H9 (cell line): ENCODE data around the gene TACC2. TPM values are rescaled to one million over a fixed set of nuclear protein-coding genes. Genes with fewer than 3 reads are reported as not detected.

ENCODE experiments used
- DNase-seq: peaks from one replicate; pipeline ENCODE4 v3.0.0-alpha.2; 2017
- H2AFZ ChIP-seq: one replicate; pipeline ENCODE4 v1.6.1; 2013; ENCODE audit warnings: mild to moderate bottlenecking, low read length, control low read depth, moderate library complexity
- H2AK5ac ChIP-seq: 2 replicates; pipeline ENCODE4 v1.6.1; 2013; ENCODE audit warnings: low read length, control low read depth, mixed read lengths; ENCODE audit not compliant: insufficient read length
- H2BK120ac ChIP-seq: one replicate; pipeline ENCODE4 v1.6.1; 2013; ENCODE audit warnings: low read depth, mild to moderate bottlenecking, low read length, control low read depth, inconsistent platforms; ENCODE audit not compliant: poor library complexity, severe bottlenecking
- H2BK12ac ChIP-seq: 2 replicates; pipeline ENCODE4 v1.6.1; 2013; ENCODE audit warnings: low read length, control low read depth, mixed read lengths, low read depth; ENCODE audit not compliant: insufficient read length
- H2BK15ac ChIP-seq: 2 replicates; pipeline ENCODE4 v1.6.1; 2013; ENCODE audit warnings: low read depth, low read length, control low read depth
- H2BK20ac ChIP-seq: one replicate; pipeline ENCODE4 v1.6.1; 2013; ENCODE audit warnings: low read depth, mild to moderate bottlenecking, low read length, control low read depth, inconsistent platforms; ENCODE audit not compliant: poor library complexity, severe bottlenecking
- H2BK5ac ChIP-seq: 2 replicates; pipeline ENCODE4 v1.6.1; 2013; ENCODE audit warnings: low read length, control low read depth, mixed read lengths; ENCODE audit not compliant: insufficient read length
- H3K14ac ChIP-seq: 2 replicates; pipeline ENCODE4 v1.6.1; 2013; ENCODE audit warnings: low read length, control low read depth; ENCODE audit not compliant: insufficient read depth
- H3K18ac ChIP-seq: 2 replicates; pipeline ENCODE4 v1.6.1; 2013; ENCODE audit warnings: low read depth, mild to moderate bottlenecking, mixed read lengths, low read length, control low read depth; ENCODE audit not compliant: insufficient read length
- H3K23ac ChIP-seq: 2 replicates; pipeline ENCODE4 v1.6.1; 2013; ENCODE audit warnings: low read length, control low read depth, mixed read lengths, low read depth; ENCODE audit not compliant: insufficient read length
- H3K23me2 ChIP-seq: 2 replicates; pipeline ENCODE4 v1.6.1; 2013; ENCODE audit warnings: low read depth, mild to moderate bottlenecking, mixed read lengths, low read length, control low read depth; ENCODE audit not compliant: insufficient read length, poor library complexity, severe bottlenecking
- H3K27ac ChIP-seq: 2 replicates; pipeline ENCODE4 v1.5.1; 2013; ENCODE audit warnings: low read length, control low read depth, mixed read lengths, low read depth; ENCODE audit not compliant: insufficient read length
- H3K27me3 ChIP-seq: 2 replicates; pipeline ENCODE4 v1.6.1; 2013; ENCODE audit warnings: low read length, control low read depth, inconsistent platforms; ENCODE audit not compliant: insufficient read depth
- H3K4ac ChIP-seq: 2 replicates; pipeline ENCODE4 v1.6.1; 2013; ENCODE audit warnings: low read depth, mild to moderate bottlenecking, control low read depth, inconsistent platforms, low read length, moderate library complexity
- H3K4me1 ChIP-seq: 2 replicates; pipeline ENCODE4 v1.6.1; 2013; ENCODE audit warnings: low read length, control low read depth, inconsistent platforms; ENCODE audit not compliant: insufficient read depth
- H3K4me2 ChIP-seq: 2 replicates; pipeline ENCODE4 v1.6.1; 2013; ENCODE audit warnings: low read length, control low read depth, mixed read lengths; ENCODE audit not compliant: insufficient read length, insufficient read depth
- H3K56ac ChIP-seq: 2 replicates; pipeline ENCODE4 v1.6.1; 2013; ENCODE audit warnings: low read depth, mild to moderate bottlenecking, mixed read lengths, low read length, control low read depth; ENCODE audit not compliant: insufficient read length
- H3K79me1 ChIP-seq: 2 replicates; pipeline ENCODE4 v1.6.1; 2013; ENCODE audit warnings: low read depth, mild to moderate bottlenecking, moderate library complexity, low read length, control low read depth, inconsistent platforms; ENCODE audit not compliant: insufficient read depth, poor library complexity, severe bottlenecking
- H3K79me2 ChIP-seq: 2 replicates; pipeline ENCODE4 v1.6.1; 2013; ENCODE audit warnings: low read length, control low read depth, inconsistent platforms; ENCODE audit not compliant: insufficient read depth
- H3K9ac ChIP-seq: 2 replicates; pipeline ENCODE4 v1.6.1; 2013; ENCODE audit warnings: low read length, control low read depth, mixed read lengths; ENCODE audit not compliant: insufficient read length; ENCODE audit errors: extremely low read depth
- H3K9me3 ChIP-seq: one replicate; pipeline ENCODE4 v1.6.1; 2013; ENCODE audit warnings: low read depth, low read length, inconsistent platforms; ENCODE audit not compliant: control insufficient read depth
- H3T11ph ChIP-seq: one replicate; pipeline ENCODE4 v1.6.1; 2013; ENCODE audit warnings: mild to moderate bottlenecking, low read length, control low read depth, inconsistent platforms
- H4K20me1 ChIP-seq: one replicate; pipeline ENCODE4 v1.6.1; 2013; ENCODE audit not compliant: control insufficient read depth, insufficient read length, insufficient read depth
- H4K5ac ChIP-seq: 2 replicates; pipeline ENCODE4 v1.6.1; 2013; ENCODE audit warnings: low read depth, mild to moderate bottlenecking, mixed read lengths, low read length, control low read depth; ENCODE audit not compliant: insufficient read length
- H4K8ac ChIP-seq: replicated peaks from 2 replicates; pipeline ENCODE4 v1.6.1; 2013; ENCODE audit warnings: low read length, control low read depth, mixed read lengths, low read depth; ENCODE audit not compliant: insufficient read length
- H4K91ac ChIP-seq: 2 replicates; pipeline ENCODE4 v1.6.1; 2013; ENCODE audit warnings: low read depth, mild to moderate bottlenecking, moderate library complexity, mixed read lengths, low read length, control low read depth; ENCODE audit not compliant: insufficient read length
- H3K27ac Mint-ChIP-seq, 3 experiments: 2 replicates in 2 of 3; 3 replicates in 1 of 3; pipeline ENCODE4 v1.8.0; 2020 to 2021; ENCODE audit warnings: mixed read lengths in 3 of 3, mild to moderate bottlenecking in 1 of 3, moderate library complexity in 1 of 3
- H3K27me3 Mint-ChIP-seq: 2 replicates; pipeline ENCODE4 v1.8.0; 2021; ENCODE audit warnings: low read depth, mild to moderate bottlenecking, moderate library complexity, mixed read lengths
- H3K36me3 Mint-ChIP-seq, 3 experiments: 2 replicates in 2 of 3; 3 replicates in 1 of 3; pipeline ENCODE4 v1.8.0; 2020 to 2021; ENCODE audit warnings: low read depth in 3 of 3, mixed read lengths in 3 of 3; ENCODE audit not compliant: insufficient read depth in 1 of 3
- H3K4me1 Mint-ChIP-seq, 2 experiments: 2 replicates each; pipeline ENCODE4 v1.8.0; 2020; ENCODE audit warnings: mixed read lengths in 2 of 2
- H3K4me3 Mint-ChIP-seq, 2 experiments: 2 replicates in 1 of 2; 3 replicates in 1 of 2; pipeline ENCODE4 v1.8.0; 2020 to 2021; ENCODE audit warnings: mild to moderate bottlenecking in 2 of 2, mixed read lengths in 2 of 2, moderate library complexity in 1 of 2
- H3K9me3 Mint-ChIP-seq, 2 experiments: 2 replicates in 1 of 2; 3 replicates in 1 of 2; pipeline ENCODE4 v1.8.0; 2020; ENCODE audit warnings: mild to moderate bottlenecking in 2 of 2, mixed read lengths in 2 of 2, moderate library complexity in 1 of 2
- CTCF ChIP-seq: fragments of 200-600 bp; sonication (generic); conservative IDR thresholded peaks from 3 replicates; pipeline ENCODE4 v1.8.0; 2021; ENCODE audit warnings: antibody characterized with exemption, mild to moderate bottlenecking
- WGBS: extraction: QIAGEN DNeasy Blood & Tissue Kit; methylation state at CpG from one replicate; pipeline ENCODE4 v1.1.7; 2013; ENCODE audit warnings: missing lambda C conversion rate, low lambda C conversion rate, mixed read lengths; ENCODE audit not compliant: insufficient read length; ENCODE audit errors: extremely low coverage; 5-methylcytosine and 5-hydroxymethylcytosine counted together
- total RNA-seq: library from RNA; stranded (reverse); gene quantifications from 2 replicates; pipeline ENCODE4 v1.2.1, GENCODE V29; 2021

Gene TACC2
- total RNA-seq, 1 experiment from 2014 or later = 58.1 TPM

- no peak overlapping the region for H2BK5ac ChIP-seq
- no peak overlapping the region for H2BK15ac ChIP-seq
- H3K4me3 Mint-ChIP-seq = no peak overlapping the region
These were observed 291.2 kb downstream of the TACC2 start for GRCh38 chr10:122280156-122280555.

More at GRCh38 chr10:122280156-122280555, 291.2 kb downstream of the TACC2 start:
- Histone ChIP-seq H4K20me1 (no peaks in the 10 kb centered on the region), H2BK120ac (no peak overlapping the region), H3K9me3 (no peaks in the 10 kb centered on the region), H3K79me1 (no peaks in the 10 kb centered on the region), H3K27me3 (no peaks in the 10 kb centered on the region), H3K23me2 (no peaks in the 10 kb centered on the region), H4K5ac (no peak overlapping the region), H2BK12ac (no peak overlapping the region), H3K23ac (no peak overlapping the region), H4K91ac (no peak overlapping the region), H3K4ac (no peak overlapping the region), H3T11ph (no peak overlapping the region), H3K14ac (no peak overlapping the region), H3K79me2 (no peaks in the 10 kb centered on the region), H2AK5ac (no peak overlapping the region), H3K18ac (no peak overlapping the region), H2BK20ac (no peak overlapping the region), H3K4me2 (no peak overlapping the region), H3K4me1 (peaks cover 5% of the 10 kb centered on the region; the same call in 1 of the 2 replicates), H4K8ac (no peak overlapping the region), H2AFZ (no peak overlapping the region), H3K27ac (no peak overlapping the region), H3K9ac (no peak overlapping the region), H3K56ac (no peak overlapping the region)
- WGBS = no CpG with 5 or more reads among the region's 7 CpGs
- H3K27ac Mint-ChIP-seq = no peak overlapping the region
- H3K4me1 Mint-ChIP-seq = peaks cover 17 to 26% of the 10 kb centered on the region in 2 experiments
- TF ChIP-seq CTCF = no peak
- H3K27me3 Mint-ChIP-seq = no peaks in the 10 kb centered on the region; the same call in 1 of the 2 replicates
- no peaks in the 10 kb centered on the region for H3K36me3 Mint-ChIP-seq
- no peaks in the 10 kb centered on the region for H3K9me3 Mint-ChIP-seq
- peak; percentile 18 for DNase-seq
